H54 (cell line): ENCODE measurements around the gene CTDSPL.

Experiments
- DNase-seq: peaks from one replicate; pipeline ENCODE4 v3.0.0; 2011; ENCODE audit warnings: low spot score, mixed read lengths; ENCODE audit not compliant: insufficient read length
- FAIRE-seq: peaks from 3 replicates; lab custom pipeline; 2011; peaks lifted over from hg19 to GRCh38; lab: Jason Lieb, UNC
- POLR2A ChIP-seq: IDR thresholded peaks from 2 replicates; pipeline ENCODE4 v1.6.1; 2011; ENCODE audit warnings: low read depth, mild to moderate bottlenecking, low read length

Gene CTDSPL

GRCh38 chr3:37832480-37832879, 29.2 kb upstream of the CTDSPL start:
- FAIRE-seq (no peak), DNase-seq (no peak)
- no peak for TF ChIP-seq POLR2A

GRCh38 chr3:37833302-37834186, 28.1 kb upstream of the CTDSPL start:
- no peak for TF ChIP-seq POLR2A
- DNase-seq (no peak), FAIRE-seq (no peak)

- no peak for DNase-seq
- no peak for FAIRE-seq
- no peak for TF ChIP-seq POLR2A
Measured at GRCh38 chr3:37836589-37836988, 25.1 kb upstream of the CTDSPL start.

- DNase-seq, result no peak
Measured at GRCh38 chr3:37847689-37848088, 14.0 kb upstream of the CTDSPL start.

GRCh38 chr3:37849146-37849923, 12.3 kb upstream of the CTDSPL start:
- FAIRE-seq, result no peak
- TF ChIP-seq POLR2A, result no peak
- DNase-seq, result no peak

More at GRCh38 chr3:37847689-37848088, 14.0 kb upstream of the CTDSPL start:
- no peak for FAIRE-seq
- TF ChIP-seq POLR2A, result no peak

GRCh38 chr3:37852097-37852496, 9.6 kb upstream of the CTDSPL start:
- DNase-seq (no peak), FAIRE-seq (no peak)
- no peak for TF ChIP-seq POLR2A

GRCh38 chr3:37852771-37853170, 8.9 kb upstream of the CTDSPL start:
- no peak for TF ChIP-seq POLR2A
- FAIRE-seq, result no peak
- DNase-seq, result no peak

GRCh38 chr3:37853691-37854413, 7.8 kb upstream of the CTDSPL start:
- DNase-seq, result no peak
- TF ChIP-seq POLR2A, result no peak
- no peak for FAIRE-seq

- peak; percentile 61 for DNase-seq
- no peak for FAIRE-seq
- TF ChIP-seq POLR2A, result no peak
Measured at GRCh38 chr3:37855363-37855970, 6.2 kb upstream of the CTDSPL start.

GRCh38 chr3:37856381-37856780, 5.3 kb upstream of the CTDSPL start:
- no peak for DNase-seq
- FAIRE-seq, result no peak
- TF ChIP-seq POLR2A, result no peak

- TF ChIP-seq POLR2A, result no peak
- DNase-seq (no peak), FAIRE-seq (no peak)
Measured at GRCh38 chr3:37858742-37859141, 2.9 kb upstream of the CTDSPL start.

GRCh38 chr3:37859354-37859753, 2.3 kb upstream of the CTDSPL start:
- no peak for FAIRE-seq
- DNase-seq, result no peak
- TF ChIP-seq POLR2A, result no peak

- DNase-seq, result no peak
- no peak for FAIRE-seq
Measured at GRCh38 chr3:37859908-37860199, 1.8 kb upstream of the CTDSPL start.

GRCh38 chr3:37862219-37862902, 681 bp downstream of the CTDSPL start:
- no peak for TF ChIP-seq POLR2A
- DNase-seq, result peak; percentile 28

More at GRCh38 chr3:37859908-37860199, 1.8 kb upstream of the CTDSPL start:
- TF ChIP-seq POLR2A, result no peak

More at GRCh38 chr3:37862219-37862902, 681 bp downstream of the CTDSPL start:
- FAIRE-seq, result no peak
